WTC11 (cell line): Measurements from ENCODE around the gene TXNDC5.

Source experiments
- FOXJ3 ChIP-seq: sonication (generic); formaldehyde crosslinking; IDR thresholded peaks from 2 replicates; pipeline ENCODE4 v1.9.0; 2021; ENCODE audit warnings: missing genetic modification reagents, mild to moderate bottlenecking, borderline replicate concordance
- NFYB ChIP-seq: sonication (generic); formaldehyde crosslinking; conservative IDR thresholded peaks from 2 replicates; pipeline ENCODE4 v1.8.0; 2022; ENCODE audit warnings: low read depth, missing genetic modification reagents
- ZBTB21 ChIP-seq: sonication (generic); formaldehyde crosslinking; IDR thresholded peaks from 2 replicates; pipeline ENCODE4 v1.8.1; 2023; ENCODE audit warnings: mild to moderate bottlenecking, missing genetic modification reagents, borderline replicate concordance
- ZNF317 ChIP-seq: sonication (generic); formaldehyde crosslinking; IDR thresholded peaks from 2 replicates; pipeline ENCODE4 v1.8.1; 2023; ENCODE audit warnings: low read depth, mild to moderate bottlenecking, moderate library complexity, missing genetic modification reagents, borderline replicate concordance
- TF ChIP-seq, protein P1 (sequence below): sonication (generic); formaldehyde crosslinking; conservative IDR thresholded peaks from 2 replicates; pipeline ENCODE4 v1.8.1; 2023; ENCODE audit warnings: mild to moderate bottlenecking, low read depth, missing genetic modification reagents, moderate library complexity
- TF ChIP-seq, protein P2 (sequence below): fragments of 200-600 bp; IDR thresholded peaks from 2 replicates; pipeline ENCODE4 v1.8.0; 2022; ENCODE audit warnings: antibody characterized with exemption
- TF ChIP-seq, protein P3 (sequence below): sonication (generic); formaldehyde crosslinking; IDR thresholded peaks from 2 replicates; pipeline ENCODE4 v1.8.1; 2023; ENCODE audit warnings: mild to moderate bottlenecking, missing genetic modification reagents, moderate library complexity
- TF ChIP-seq, protein P4 (sequence below): sonication (generic); formaldehyde crosslinking; conservative IDR thresholded peaks from 2 replicates; pipeline ENCODE4 v1.8.1; 2022; ENCODE audit warnings: mild to moderate bottlenecking, missing genetic modification reagents

DNA sequence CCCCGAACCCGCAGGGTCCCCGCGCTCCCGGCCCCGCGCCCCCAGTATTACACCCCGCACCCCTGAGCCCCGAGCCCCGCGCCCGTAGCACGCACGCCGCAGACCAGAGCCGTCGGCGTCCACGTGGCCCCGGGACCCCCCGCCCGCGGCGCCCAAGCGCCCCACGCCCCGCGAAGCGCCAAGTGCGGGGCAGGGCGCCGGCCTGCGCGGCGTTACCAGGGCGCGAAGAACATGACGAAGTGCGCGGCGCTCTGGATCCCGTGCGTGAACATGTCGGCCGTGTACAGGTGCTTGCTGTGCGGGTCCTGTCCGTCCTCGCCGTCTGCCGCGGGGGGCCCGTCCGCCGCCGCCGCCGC, 312 bp downstream of the TXNDC5 start:
- TF ChIP-seq, protein P1, sequence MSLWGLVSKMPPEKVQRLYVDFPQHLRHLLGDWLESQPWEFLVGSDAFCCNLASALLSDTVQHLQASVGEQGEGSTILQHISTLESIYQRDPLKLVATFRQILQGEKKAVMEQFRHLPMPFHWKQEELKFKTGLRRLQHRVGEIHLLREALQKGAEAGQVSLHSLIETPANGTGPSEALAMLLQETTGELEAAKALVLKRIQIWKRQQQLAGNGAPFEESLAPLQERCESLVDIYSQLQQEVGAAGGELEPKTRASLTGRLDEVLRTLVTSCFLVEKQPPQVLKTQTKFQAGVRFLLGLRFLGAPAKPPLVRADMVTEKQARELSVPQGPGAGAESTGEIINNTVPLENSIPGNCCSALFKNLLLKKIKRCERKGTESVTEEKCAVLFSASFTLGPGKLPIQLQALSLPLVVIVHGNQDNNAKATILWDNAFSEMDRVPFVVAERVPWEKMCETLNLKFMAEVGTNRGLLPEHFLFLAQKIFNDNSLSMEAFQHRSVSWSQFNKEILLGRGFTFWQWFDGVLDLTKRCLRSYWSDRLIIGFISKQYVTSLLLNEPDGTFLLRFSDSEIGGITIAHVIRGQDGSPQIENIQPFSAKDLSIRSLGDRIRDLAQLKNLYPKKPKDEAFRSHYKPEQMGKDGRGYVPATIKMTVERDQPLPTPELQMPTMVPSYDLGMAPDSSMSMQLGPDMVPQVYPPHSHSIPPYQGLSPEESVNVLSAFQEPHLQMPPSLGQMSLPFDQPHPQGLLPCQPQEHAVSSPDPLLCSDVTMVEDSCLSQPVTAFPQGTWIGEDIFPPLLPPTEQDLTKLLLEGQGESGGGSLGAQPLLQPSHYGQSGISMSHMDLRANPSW, result no peak
- TF ChIP-seq, protein P2, sequence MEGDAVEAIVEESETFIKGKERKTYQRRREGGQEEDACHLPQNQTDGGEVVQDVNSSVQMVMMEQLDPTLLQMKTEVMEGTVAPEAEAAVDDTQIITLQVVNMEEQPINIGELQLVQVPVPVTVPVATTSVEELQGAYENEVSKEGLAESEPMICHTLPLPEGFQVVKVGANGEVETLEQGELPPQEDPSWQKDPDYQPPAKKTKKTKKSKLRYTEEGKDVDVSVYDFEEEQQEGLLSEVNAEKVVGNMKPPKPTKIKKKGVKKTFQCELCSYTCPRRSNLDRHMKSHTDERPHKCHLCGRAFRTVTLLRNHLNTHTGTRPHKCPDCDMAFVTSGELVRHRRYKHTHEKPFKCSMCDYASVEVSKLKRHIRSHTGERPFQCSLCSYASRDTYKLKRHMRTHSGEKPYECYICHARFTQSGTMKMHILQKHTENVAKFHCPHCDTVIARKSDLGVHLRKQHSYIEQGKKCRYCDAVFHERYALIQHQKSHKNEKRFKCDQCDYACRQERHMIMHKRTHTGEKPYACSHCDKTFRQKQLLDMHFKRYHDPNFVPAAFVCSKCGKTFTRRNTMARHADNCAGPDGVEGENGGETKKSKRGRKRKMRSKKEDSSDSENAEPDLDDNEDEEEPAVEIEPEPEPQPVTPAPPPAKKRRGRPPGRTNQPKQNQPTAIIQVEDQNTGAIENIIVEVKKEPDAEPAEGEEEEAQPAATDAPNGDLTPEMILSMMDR, result no peak
- TF ChIP-seq ZNF317 (CRISPR knock-in tag) (no peak), NFYB (CRISPR knock-in tag) (no peak), FOXJ3 (CRISPR knock-in tag) (no peak), ZBTB21 (no peak)
- TF ChIP-seq, protein P3, sequence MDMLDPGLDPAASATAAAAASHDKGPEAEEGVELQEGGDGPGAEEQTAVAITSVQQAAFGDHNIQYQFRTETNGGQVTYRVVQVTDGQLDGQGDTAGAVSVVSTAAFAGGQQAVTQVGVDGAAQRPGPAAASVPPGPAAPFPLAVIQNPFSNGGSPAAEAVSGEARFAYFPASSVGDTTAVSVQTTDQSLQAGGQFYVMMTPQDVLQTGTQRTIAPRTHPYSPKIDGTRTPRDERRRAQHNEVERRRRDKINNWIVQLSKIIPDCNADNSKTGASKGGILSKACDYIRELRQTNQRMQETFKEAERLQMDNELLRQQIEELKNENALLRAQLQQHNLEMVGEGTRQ, result no peak; the same call in 1 of the 2 replicates
- TF ChIP-seq, protein P4, sequence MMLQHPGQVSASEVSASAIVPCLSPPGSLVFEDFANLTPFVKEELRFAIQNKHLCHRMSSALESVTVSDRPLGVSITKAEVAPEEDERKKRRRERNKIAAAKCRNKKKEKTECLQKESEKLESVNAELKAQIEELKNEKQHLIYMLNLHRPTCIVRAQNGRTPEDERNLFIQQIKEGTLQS (CRISPR knock-in tag), result no peak
